ENCODE data around the gene RBM38.
A peak's percentile ranks its signal among the peaks of the same experiment; 100 is the strongest.

The RBM38 gene

GRCh38 chr20:57421253-57422220 lies 30.3 kb downstream of the RBM38 start:
- H3K4me3 ChIP-seq (ENCODE audit: severe bottlenecking): no peak overlapping the region
- H3K27ac ChIP-seq (ENCODE audit: poor library complexity, severe bottlenecking): no peak overlapping the region
- no peaks in the 10 kb centered on the region for H3K9me3 ChIP-seq (ENCODE audit: severe bottlenecking)
- peak; percentile 78 for DNase-seq (ENCODE audit: low spot score)
- H3K27me3 ChIP-seq (ENCODE audit: insufficient read depth, poor library complexity, severe bottlenecking): peaks cover 10% of the 10 kb centered on the region
- no peaks in the 10 kb centered on the region for H3K4me1 ChIP-seq (ENCODE audit: insufficient read depth, poor library complexity, severe bottlenecking)
- 0 out of 3 replicates have a peak, but pooled peaks have one; percentile 13 for ATAC-seq (ENCODE audit: low read depth)
- TF ChIP-seq CTCF (IDR thresholded peaks at IDR 0.05; ENCODE audit: poor library complexity, severe bottlenecking): no peak
- no peaks in the 10 kb centered on the region for H3K36me3 ChIP-seq (ENCODE audit: low read depth)

GRCh38 chr20:57422254-57422653 lies 31.1 kb downstream of the RBM38 start:
- ATAC-seq (ENCODE audit: low read depth) (no peak), DNase-seq (ENCODE audit: low spot score) (no peak)
- H3K27ac ChIP-seq (ENCODE audit: poor library complexity, severe bottlenecking): no peak overlapping the region
- no peaks in the 10 kb centered on the region for H3K36me3 ChIP-seq (ENCODE audit: low read depth)
- H3K4me3 ChIP-seq (ENCODE audit: severe bottlenecking): no peak overlapping the region
- H3K9me3 ChIP-seq (ENCODE audit: severe bottlenecking): no peaks in the 10 kb centered on the region
- H3K4me1 ChIP-seq (ENCODE audit: insufficient read depth, poor library complexity, severe bottlenecking): no peaks in the 10 kb centered on the region
- TF ChIP-seq CTCF (IDR thresholded peaks at IDR 0.05; ENCODE audit: poor library complexity, severe bottlenecking): no peak
- peaks cover 10% of the 10 kb centered on the region for H3K27me3 ChIP-seq (ENCODE audit: insufficient read depth, poor library complexity, severe bottlenecking)

GRCh38 chr20:57425150-57426013 lies 34.2 kb downstream of the RBM38 start:
- TF ChIP-seq CTCF (IDR thresholded peaks at IDR 0.05; ENCODE audit: poor library complexity, severe bottlenecking): no peak
- Histone ChIP-seq H3K9me3 (ENCODE audit: severe bottlenecking) (no peaks in the 10 kb centered on the region), H3K27ac (ENCODE audit: poor library complexity, severe bottlenecking) (no peak overlapping the region), H3K4me1 (ENCODE audit: insufficient read depth, poor library complexity, severe bottlenecking) (no peaks in the 10 kb centered on the region), H3K36me3 (ENCODE audit: low read depth) (no peaks in the 10 kb centered on the region), H3K4me3 (ENCODE audit: severe bottlenecking) (no peak overlapping the region), H3K27me3 (ENCODE audit: insufficient read depth, poor library complexity, severe bottlenecking) (no peaks in the 10 kb centered on the region)
- DNase-seq (ENCODE audit: low spot score): peak; percentile 75
- ATAC-seq (ENCODE audit: low read depth): peak; percentile 14; the same call in 1 of the 3 replicates

GRCh38 chr20:57426271-57426689 lies 35.1 kb downstream of the RBM38 start:
- no peak for TF ChIP-seq CTCF (IDR thresholded peaks at IDR 0.05; ENCODE audit: poor library complexity, severe bottlenecking)
- H3K4me1 ChIP-seq (ENCODE audit: insufficient read depth, poor library complexity, severe bottlenecking): no peaks in the 10 kb centered on the region
- no peaks in the 10 kb centered on the region for H3K9me3 ChIP-seq (ENCODE audit: severe bottlenecking)
- no peaks in the 10 kb centered on the region for H3K27me3 ChIP-seq (ENCODE audit: insufficient read depth, poor library complexity, severe bottlenecking)
- ATAC-seq (ENCODE audit: low read depth): no peak
- no peak overlapping the region for H3K4me3 ChIP-seq (ENCODE audit: severe bottlenecking)
- H3K36me3 ChIP-seq (ENCODE audit: low read depth): no peaks in the 10 kb centered on the region
- DNase-seq (ENCODE audit: low spot score): no peak
- no peak overlapping the region for H3K27ac ChIP-seq (ENCODE audit: poor library complexity, severe bottlenecking)
